Heart left ventricle (tissue), 13 donors: Measurements from ENCODE around the gene TIMM23B.
"Not testable (repeated sequence)": the region's sequence is repeated elsewhere in the genome, so short reads cannot be mapped to it uniquely, and the experiment has no call there.

ENCODE experiments used
- POLR2A ChIP-seq, 2 donors: fragments of 450-650 bp; IDR thresholded peaks; one replicate each; pipeline ENCODE4 v1.6.1; 2017; ENCODE audit warnings: antibody characterized with exemption in 2 of 2, mild to moderate bottlenecking in 2 of 2, moderate library complexity in 2 of 2
- TF ChIP-seq, protein P1 (sequence below), 12 donors: fragments of 200-600 bp; sonication (generic) in 4 of 12; IDR thresholded peaks; one replicate each; pipeline versions ENCODE4 v1.5.0 to v1.8.0; 2018 to 2022; ENCODE audit warnings: antibody characterized with exemption in 12 of 12, mild to moderate bottlenecking in 5 of 12
- donor health status: ischemic (EF 13 %, LVEDD 7.1; RV severe dilation, severe dysfunction).
- donor health status: DM: no; HTN: yes; CAD: no.
- donor health status: DM: no; HTN: no; CAD: no.
- donor health status: ischemic (EF 25% LVEDD 6.9; RV normal size, moderate dysfunction).
- donor health status: ischemic (EF 25% LVEDD 5.7; RV mildly dilated, moderate dysfunction).
- donor health status: ischemic (EF 35%, LVEDD 5.7; RV mildly dilated, moderate dysfunction).
- donor health status: nonischemic (EF 11% LVEDD 7.7; RV severe dilation, severe dysfunction).
- donor health status: DM: yes; HTN: yes; CAD: no.
- donor health status: PGD.
- donor health status: ischemic (EF 29% LVEDD 5.4; RV normal size, mild dysfunction).
- donor health status: nonischemic (EF 23%, LVEDD 6.1; RV moderate dilation, normal function).

GRCh38 chr10:49988376-49988775 lies 46.5 kb downstream of the TIMM23B start, which contains the start of gene AGAP6:
- TF ChIP-seq, protein P1, sequence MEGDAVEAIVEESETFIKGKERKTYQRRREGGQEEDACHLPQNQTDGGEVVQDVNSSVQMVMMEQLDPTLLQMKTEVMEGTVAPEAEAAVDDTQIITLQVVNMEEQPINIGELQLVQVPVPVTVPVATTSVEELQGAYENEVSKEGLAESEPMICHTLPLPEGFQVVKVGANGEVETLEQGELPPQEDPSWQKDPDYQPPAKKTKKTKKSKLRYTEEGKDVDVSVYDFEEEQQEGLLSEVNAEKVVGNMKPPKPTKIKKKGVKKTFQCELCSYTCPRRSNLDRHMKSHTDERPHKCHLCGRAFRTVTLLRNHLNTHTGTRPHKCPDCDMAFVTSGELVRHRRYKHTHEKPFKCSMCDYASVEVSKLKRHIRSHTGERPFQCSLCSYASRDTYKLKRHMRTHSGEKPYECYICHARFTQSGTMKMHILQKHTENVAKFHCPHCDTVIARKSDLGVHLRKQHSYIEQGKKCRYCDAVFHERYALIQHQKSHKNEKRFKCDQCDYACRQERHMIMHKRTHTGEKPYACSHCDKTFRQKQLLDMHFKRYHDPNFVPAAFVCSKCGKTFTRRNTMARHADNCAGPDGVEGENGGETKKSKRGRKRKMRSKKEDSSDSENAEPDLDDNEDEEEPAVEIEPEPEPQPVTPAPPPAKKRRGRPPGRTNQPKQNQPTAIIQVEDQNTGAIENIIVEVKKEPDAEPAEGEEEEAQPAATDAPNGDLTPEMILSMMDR (IDR thresholded peaks at IDR 0.05), result not testable (repeated sequence)
- TF ChIP-seq POLR2A (IDR thresholded peaks at IDR 0.05), result not testable (repeated sequence)
